Measurements from ENCODE around the gene ADCY6.

The ADCY6 gene

DNA sequence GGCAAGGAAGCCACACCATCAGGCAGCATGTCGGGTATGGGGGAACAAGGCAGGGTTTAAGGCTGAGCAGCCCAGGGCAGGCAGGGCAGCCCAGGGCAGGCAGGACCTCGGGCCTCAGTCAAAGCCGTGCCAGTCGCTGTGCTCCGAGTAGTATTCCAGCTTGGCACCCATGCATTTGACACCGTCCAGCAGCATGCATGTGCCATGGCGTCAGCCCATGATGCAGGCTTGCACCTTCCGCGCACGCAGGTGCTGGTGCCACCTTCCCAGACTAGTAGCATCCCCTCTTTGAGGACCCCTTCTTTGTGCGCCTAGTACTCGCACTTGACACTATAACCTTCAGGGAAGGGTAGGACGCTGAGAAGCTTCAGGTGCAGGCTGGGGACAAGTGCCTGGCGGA is 11.6 kb upstream of the ADCY6 start:
- Histone ChIP-seq H3K9me2 (ENCODE audit: low read depth, low read length) (no peaks in the 10 kb centered on the region), H3K27me3 (ENCODE audit: insufficient read depth, low read length) (no peaks in the 10 kb centered on the region), H3K9ac (ENCODE audit: low read length) (no peak overlapping the region), H4K20me1 (ENCODE audit: insufficient read depth, low read length) (no peaks in the 10 kb centered on the region), H3K4me3 (ENCODE audit: low read depth, low read length, poor library complexity, severe bottlenecking) (no peak overlapping the region), H3K4me2 (ENCODE audit: low read length) (no peak overlapping the region), H3K36me3 (ENCODE audit: insufficient read depth, low read length) (no peaks in the 10 kb centered on the region), H3F3A (ENCODE audit: insufficient read depth, low read length) (no peaks in the 10 kb centered on the region), H3K27ac (ENCODE audit: low read depth, low read length, poor library complexity, severe bottlenecking) (no peak overlapping the region), H2AFZ (ENCODE audit: low read length) (no peak overlapping the region), H3K4me1 (ENCODE audit: insufficient read depth, low read length, severe bottlenecking) (no peaks in the 10 kb centered on the region), H3K9me3 (ENCODE audit: low read length) (no peaks in the 10 kb centered on the region), H3K79me2 (ENCODE audit: insufficient read depth, low read length) (no peaks in the 10 kb centered on the region)
- TF ChIP-seq EZH2 (IDR thresholded peaks at IDR 0.05; ENCODE audit: borderline replicate concordance, low read length) = no peak
- TF ChIP-seq, protein P1, sequence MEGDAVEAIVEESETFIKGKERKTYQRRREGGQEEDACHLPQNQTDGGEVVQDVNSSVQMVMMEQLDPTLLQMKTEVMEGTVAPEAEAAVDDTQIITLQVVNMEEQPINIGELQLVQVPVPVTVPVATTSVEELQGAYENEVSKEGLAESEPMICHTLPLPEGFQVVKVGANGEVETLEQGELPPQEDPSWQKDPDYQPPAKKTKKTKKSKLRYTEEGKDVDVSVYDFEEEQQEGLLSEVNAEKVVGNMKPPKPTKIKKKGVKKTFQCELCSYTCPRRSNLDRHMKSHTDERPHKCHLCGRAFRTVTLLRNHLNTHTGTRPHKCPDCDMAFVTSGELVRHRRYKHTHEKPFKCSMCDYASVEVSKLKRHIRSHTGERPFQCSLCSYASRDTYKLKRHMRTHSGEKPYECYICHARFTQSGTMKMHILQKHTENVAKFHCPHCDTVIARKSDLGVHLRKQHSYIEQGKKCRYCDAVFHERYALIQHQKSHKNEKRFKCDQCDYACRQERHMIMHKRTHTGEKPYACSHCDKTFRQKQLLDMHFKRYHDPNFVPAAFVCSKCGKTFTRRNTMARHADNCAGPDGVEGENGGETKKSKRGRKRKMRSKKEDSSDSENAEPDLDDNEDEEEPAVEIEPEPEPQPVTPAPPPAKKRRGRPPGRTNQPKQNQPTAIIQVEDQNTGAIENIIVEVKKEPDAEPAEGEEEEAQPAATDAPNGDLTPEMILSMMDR (IDR thresholded peaks at IDR 0.05; ENCODE audit: low read length) = no peak

DNA sequence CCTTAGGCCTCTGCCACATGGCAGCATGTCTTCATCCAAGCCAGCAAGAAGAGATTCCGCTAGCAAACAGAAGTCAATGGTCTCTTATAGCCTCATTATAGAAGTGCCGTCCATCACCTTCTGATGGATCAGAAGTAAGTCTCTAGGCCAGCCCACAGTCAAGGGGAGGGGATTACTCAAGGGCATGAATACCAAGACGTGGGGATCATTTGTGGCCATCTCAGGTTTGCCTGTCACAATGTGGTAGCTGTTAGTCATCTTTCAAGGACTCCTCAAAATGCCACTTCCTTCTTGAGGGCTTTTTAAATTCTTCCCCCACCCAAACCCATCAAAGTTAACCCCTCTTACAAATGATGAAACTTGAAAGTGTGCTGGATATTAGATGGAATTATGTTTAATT is 8.1 kb upstream of the ADCY6 start:
- H3F3A ChIP-seq (ENCODE audit: insufficient read depth, low read length) = no peaks in the 10 kb centered on the region
- no peak overlapping the region for H3K27ac ChIP-seq (ENCODE audit: low read depth, low read length, poor library complexity, severe bottlenecking)
- no peaks in the 10 kb centered on the region for H3K79me2 ChIP-seq (ENCODE audit: insufficient read depth, low read length)
- H3K9me3 ChIP-seq (ENCODE audit: low read length) = no peaks in the 10 kb centered on the region
- H4K20me1 ChIP-seq (ENCODE audit: insufficient read depth, low read length) = no peaks in the 10 kb centered on the region
- TF ChIP-seq, protein P1 (IDR thresholded peaks at IDR 0.05; ENCODE audit: low read length) = no peak
- TF ChIP-seq EZH2 (IDR thresholded peaks at IDR 0.05; ENCODE audit: borderline replicate concordance, low read length) = no peak
- no peak overlapping the region for H2AFZ ChIP-seq (ENCODE audit: low read length)
- no peaks in the 10 kb centered on the region for H3K4me1 ChIP-seq (ENCODE audit: insufficient read depth, low read length, severe bottlenecking)
- no peaks in the 10 kb centered on the region for H3K36me3 ChIP-seq (ENCODE audit: insufficient read depth, low read length)
- no peak overlapping the region for H3K9ac ChIP-seq (ENCODE audit: low read length)
- H3K4me2 ChIP-seq (ENCODE audit: low read length) = no peak overlapping the region
- H3K9me2 ChIP-seq (ENCODE audit: low read depth, low read length) = no peaks in the 10 kb centered on the region
- no peaks in the 10 kb centered on the region for H3K27me3 ChIP-seq (ENCODE audit: insufficient read depth, low read length)
- no peak overlapping the region for H3K4me3 ChIP-seq (ENCODE audit: low read depth, low read length, poor library complexity, severe bottlenecking)

DNA sequence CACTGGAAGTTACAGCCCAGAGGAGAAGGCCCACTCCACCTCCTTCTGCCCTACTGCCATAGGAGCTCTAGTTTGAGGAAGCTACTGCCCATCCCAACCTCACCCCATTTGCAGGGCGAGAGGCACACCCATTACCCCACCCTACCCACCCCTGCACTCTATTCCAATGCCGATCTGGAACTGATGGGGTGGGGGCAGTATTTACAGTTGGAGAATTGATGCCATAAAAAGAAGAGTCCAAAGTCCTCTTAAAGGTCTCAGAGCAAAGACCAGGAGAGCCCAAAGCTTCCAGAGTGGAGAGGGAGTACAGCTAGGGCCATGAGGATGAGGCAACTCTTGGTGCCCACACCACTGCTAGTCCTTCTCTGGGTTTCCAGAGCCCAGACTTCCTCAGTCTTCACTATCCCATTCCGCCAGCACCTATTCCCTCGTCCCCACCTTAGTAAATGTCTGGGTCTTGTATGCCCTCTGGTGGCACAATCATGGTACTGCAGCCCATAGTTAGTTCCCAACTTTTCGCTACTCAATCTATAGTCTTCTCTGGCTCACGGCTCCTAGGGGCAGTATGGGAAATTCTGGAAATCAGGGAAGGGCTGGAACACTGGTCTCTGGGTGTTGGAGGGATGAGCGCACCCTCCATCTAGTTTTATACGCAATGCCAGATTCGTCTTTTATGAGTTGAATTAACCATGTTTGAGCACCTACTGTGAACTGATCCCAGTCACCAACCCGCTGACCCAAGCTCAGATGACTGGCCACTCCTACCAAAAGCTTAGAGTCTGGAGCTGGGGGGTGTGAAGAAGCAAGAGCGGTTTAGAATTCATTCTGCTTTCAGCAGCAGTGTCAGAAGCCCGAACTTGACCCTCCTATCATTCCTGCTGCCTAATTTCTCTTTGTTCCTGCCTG is 6.9 kb upstream of the ADCY6 start:
- no peaks in the 10 kb centered on the region for H3K9me2 ChIP-seq (ENCODE audit: low read depth, low read length)
- no peak overlapping the region for H3K27ac ChIP-seq (ENCODE audit: low read depth, low read length, poor library complexity, severe bottlenecking)
- H3K36me3 ChIP-seq (ENCODE audit: insufficient read depth, low read length) = no peaks in the 10 kb centered on the region
- H3K4me1 ChIP-seq (ENCODE audit: insufficient read depth, low read length, severe bottlenecking) = no peaks in the 10 kb centered on the region
- no peak overlapping the region for H2AFZ ChIP-seq (ENCODE audit: low read length)
- no peak overlapping the region for H3K4me2 ChIP-seq (ENCODE audit: low read length)
- no peaks in the 10 kb centered on the region for H3K27me3 ChIP-seq (ENCODE audit: insufficient read depth, low read length)
- H3K79me2 ChIP-seq (ENCODE audit: insufficient read depth, low read length) = no peaks in the 10 kb centered on the region
- TF ChIP-seq, protein P1 (IDR thresholded peaks at IDR 0.05; ENCODE audit: low read length) = peak; percentile 93
- no peak for TF ChIP-seq EZH2 (IDR thresholded peaks at IDR 0.05; ENCODE audit: borderline replicate concordance, low read length)
- H3K9me3 ChIP-seq (ENCODE audit: low read length) = no peaks in the 10 kb centered on the region
- no peaks in the 10 kb centered on the region for H3F3A ChIP-seq (ENCODE audit: insufficient read depth, low read length)
- H3K4me3 ChIP-seq (ENCODE audit: low read depth, low read length, poor library complexity, severe bottlenecking) = no peak overlapping the region
- no peaks in the 10 kb centered on the region for H4K20me1 ChIP-seq (ENCODE audit: insufficient read depth, low read length)
- no peak overlapping the region for H3K9ac ChIP-seq (ENCODE audit: low read length)
